Fibroblast of pulmonary artery (primary cell): ENCODE data around the gene C10orf90.

Source experiments
- DNase-seq: peaks from one replicate; pipeline ENCODE4 v3.0.0-alpha.2; 2010; ENCODE audit warnings: low read depth
- H3K4me3 ChIP-seq: replicated peaks from 2 replicates; pipeline ENCODE4 v1.5.1; 2011; ENCODE audit warnings: low read depth, mild to moderate bottlenecking, control low read depth, low read length, moderate library complexity
- CTCF ChIP-seq: IDR thresholded peaks from 2 replicates; pipeline ENCODE4 v1.5.1; 2011; ENCODE audit warnings: mild to moderate bottlenecking, control low read depth, low read length, inconsistent platforms; ENCODE audit errors: missing control alignments

C10orf90 gene

GRCh38 chr10:126583552-126584200 is 86.8 kb downstream of the C10orf90 start:
- no peak for TF ChIP-seq CTCF
- no peak for DNase-seq
- no peak overlapping the region for H3K4me3 ChIP-seq

- no peak for DNase-seq
- TF ChIP-seq CTCF, result no peak
- H3K4me3 ChIP-seq, result no peak overlapping the region
Observed at GRCh38 chr10:126581648-126582046, 88.8 kb downstream of the C10orf90 start.

- DNase-seq, result no peak
Observed at GRCh38 chr10:126580873-126581647, 89.4 kb downstream of the C10orf90 start.

GRCh38 chr10:126576336-126576735 is 94.2 kb downstream of the C10orf90 start:
- no peak overlapping the region for H3K4me3 ChIP-seq

More at GRCh38 chr10:126580873-126581647, 89.4 kb downstream of the C10orf90 start:
- H3K4me3 ChIP-seq, result no peak overlapping the region
- no peak for TF ChIP-seq CTCF

GRCh38 chr10:126570621-126571602 is 99.6 kb downstream of the C10orf90 start:
- no peak for TF ChIP-seq CTCF
- DNase-seq, result no peak
- no peak overlapping the region for H3K4me3 ChIP-seq

More at GRCh38 chr10:126576336-126576735, 94.2 kb downstream of the C10orf90 start:
- no peak for TF ChIP-seq CTCF
- DNase-seq, result peak; percentile 11

- no peak for TF ChIP-seq CTCF
- peak overlapping the region; percentile 18 for H3K4me3 ChIP-seq
- DNase-seq, result no peak
Observed at GRCh38 chr10:126570245-126570570, 100.3 kb downstream of the C10orf90 start.
